Measurements from ENCODE around the gene DMXL1.

The DMXL1 gene

DNA sequence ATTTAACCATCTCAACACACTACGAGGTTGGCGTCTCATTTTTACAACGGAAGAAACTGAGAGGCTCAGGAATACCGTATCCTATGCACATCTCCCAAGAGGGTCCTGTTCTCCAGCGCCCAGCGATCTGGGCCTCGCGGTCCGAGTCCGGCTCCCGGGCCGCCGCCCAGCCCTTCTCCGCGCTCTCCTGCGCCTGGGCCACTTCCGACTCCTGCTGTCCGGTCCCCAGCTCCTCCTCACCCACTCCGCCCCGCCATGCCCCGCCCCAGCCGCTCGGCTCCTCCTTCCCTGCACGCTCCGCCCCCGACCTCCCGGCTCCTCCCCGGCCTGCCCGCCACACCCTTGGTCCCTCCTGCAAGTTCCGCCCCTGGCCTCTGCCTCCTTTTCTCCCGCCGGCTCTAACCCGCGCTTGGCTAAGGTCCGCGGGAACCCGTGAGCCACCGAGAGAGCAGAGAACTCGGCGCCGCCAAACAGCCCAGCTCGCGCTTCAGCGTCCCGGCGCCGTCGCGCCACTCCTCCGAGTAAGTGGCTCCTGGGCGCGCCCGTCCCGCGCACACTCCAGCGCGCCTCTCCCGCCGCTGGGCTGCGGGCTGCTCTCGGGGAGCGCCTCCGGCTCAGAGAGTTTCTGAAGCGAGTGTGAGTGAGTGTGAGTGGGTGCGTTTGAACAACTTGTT lies 197.6 kb downstream of the DMXL1 start:
- peak; percentile 87 to 89 for DNase-seq (ENCODE audit: extremely low read depth in 1 of 2, low read depth in 1 of 2)

DNA sequence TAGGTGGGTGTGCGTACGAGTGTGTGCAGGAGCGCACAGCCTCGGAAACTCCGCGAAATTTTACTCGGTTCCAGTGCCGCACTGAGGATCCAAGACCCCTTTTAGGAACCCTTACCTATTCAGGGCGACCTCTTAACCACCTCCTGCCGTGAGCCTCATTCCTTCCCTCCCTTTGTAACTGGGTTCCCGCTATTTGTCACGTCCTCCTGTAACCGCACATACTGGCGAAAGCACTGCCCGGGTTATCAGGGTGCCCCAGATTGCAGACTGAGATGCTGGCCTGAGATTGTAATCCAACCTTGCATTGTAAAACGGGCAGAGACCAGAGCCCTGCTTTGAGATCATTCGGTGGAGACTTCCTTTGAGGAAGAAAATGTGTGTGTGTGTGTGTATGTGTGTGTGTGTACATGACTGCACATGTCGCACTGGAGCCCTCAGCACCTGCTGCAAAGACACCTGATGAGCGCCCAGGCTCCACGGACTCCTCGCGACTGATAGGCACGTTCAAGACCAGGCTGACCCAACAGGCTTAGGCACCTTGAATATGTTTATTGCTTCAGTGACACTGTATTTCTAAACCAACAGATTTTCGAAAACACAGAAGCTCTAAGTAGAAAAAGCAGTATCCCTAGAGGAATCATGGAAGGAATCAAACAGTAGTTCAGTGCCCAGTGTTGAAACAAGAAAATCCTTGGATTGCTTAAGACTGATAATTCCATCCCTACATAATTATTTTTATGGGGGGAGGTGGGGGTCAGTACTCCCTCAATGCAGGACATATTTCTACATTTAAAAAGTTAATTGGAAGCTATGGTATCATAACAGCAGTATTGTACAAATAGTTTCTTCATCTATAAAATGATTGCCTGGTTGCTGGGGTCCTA lies 198.4 kb downstream of the DMXL1 start:
- DNase-seq (ENCODE audit: extremely low read depth in 1 of 2, low read depth in 1 of 2): no peak

DNA sequence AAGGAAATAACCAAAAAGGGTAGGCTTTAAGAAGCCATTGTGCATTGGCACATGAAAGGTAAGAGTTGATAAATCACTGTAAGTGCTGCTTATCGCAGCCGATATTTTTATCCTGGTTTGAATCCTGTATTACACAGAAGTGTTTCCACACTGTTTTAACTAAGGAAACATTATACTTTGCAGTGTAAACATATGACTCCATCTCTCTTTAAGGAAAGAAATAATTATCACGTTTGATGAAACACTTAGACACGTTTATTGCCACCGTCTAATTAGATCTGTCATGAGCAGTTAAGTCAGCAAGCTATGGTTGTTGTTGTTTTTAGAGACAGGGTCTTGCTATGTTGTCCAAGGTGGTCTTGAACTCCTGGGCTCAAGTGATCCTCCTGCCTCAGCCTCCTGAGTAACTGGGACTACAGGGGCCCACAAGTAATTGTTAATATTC lies 199.3 kb downstream of the DMXL1 start:
- no peak for DNase-seq (ENCODE audit: extremely low read depth in 1 of 2, low read depth in 1 of 2)

DNA sequence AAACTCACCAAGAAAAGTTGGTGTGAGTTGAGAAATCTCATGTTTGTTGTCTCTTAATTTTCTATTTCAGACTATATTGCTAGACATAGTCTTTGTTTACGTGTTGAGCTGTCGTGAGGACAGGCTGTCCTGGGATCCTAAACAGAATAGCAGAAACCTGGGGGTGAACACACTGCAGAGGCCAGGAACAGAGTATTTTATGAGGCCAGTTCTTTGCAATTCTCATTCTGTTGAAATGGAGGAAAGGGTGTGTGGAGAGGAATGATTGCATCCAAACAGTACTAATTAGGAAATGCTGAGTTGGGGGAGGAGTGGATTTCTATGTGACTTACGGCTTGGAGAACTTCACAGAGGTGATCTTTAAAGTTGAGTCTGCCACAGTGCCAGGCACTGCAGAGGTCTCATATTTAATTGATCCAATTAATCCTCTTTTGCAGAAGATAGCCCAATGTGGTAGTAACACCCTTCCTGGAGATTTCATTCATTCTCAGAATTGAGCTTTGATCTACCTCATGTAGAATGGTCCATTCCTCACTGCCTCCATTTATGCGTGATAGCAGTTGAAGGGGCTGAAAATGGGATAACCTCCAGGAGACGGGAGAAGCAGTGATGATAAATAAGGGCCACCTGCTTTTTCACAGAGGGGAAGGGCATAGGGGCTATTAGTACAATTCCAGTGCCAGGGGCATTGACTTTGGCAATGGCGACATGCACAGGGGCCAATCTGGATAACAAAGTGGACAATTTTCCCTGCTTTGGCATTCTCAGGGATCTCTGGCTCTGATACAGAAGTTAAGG lies 200.3 kb downstream of the DMXL1 start:
- no peak for DNase-seq (ENCODE audit: extremely low read depth in 1 of 2, low read depth in 1 of 2)

DNA sequence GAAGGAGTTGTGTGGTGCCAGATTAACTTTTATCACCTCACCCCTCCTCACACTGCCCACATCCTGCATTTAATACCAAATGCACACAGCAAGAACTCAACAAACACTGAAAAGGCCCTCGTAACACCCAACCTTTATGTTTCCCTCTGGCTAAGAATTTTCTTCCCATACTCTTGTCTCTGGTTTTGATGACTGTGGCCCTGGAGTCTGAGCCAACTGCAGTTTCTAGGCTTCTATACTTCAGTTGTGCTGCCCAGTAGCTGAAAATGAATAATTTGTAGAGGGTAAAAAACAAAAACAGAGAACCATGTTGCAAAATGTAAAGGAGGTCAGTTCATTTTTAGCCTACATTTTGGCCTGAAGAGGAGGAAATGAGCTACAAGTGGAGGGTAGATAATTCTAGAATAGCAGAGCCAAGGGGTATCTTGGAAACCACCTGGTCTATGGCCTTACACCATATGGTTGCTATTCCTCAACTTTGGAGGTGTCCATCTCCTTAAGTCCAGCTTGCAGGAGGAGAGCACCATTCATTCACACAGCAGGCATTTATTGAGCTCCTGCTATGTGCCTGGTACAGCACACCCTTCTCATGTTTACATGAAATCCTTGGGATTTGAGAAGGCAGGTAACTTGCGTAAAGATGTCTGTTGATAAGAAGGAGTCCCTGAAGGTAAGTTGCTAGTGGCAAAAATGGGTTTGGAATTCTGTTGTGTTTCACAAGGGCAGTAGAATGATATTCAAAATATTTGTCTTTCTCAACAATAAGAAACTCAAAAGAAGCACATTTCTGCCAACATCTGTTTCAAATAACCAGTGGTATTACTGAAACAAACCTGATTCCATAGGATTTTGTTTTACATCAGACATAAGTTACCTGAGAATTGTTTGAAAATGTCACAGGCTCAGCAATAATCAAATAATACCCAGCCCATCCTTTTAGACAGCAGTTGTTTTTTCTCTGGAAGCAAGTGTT lies 201.2 kb downstream of the DMXL1 start:
- no peak for DNase-seq (ENCODE audit: extremely low read depth in 1 of 2, low read depth in 1 of 2)

- DNase-seq (ENCODE audit: extremely low read depth in 1 of 2, low read depth in 1 of 2): no peak
Measured at GRCh38 chr5:119273391-119273839, 202.5 kb downstream of the DMXL1 start.

GRCh38 chr5:119274030-119274766 lies 203.3 kb downstream of the DMXL1 start:
- DNase-seq (ENCODE audit: extremely low read depth in 1 of 2, low read depth in 1 of 2): no peak

GRCh38 chr5:119274767-119275130 lies 203.9 kb downstream of the DMXL1 start:
- DNase-seq (ENCODE audit: extremely low read depth in 1 of 2, low read depth in 1 of 2): no peak

DNA sequence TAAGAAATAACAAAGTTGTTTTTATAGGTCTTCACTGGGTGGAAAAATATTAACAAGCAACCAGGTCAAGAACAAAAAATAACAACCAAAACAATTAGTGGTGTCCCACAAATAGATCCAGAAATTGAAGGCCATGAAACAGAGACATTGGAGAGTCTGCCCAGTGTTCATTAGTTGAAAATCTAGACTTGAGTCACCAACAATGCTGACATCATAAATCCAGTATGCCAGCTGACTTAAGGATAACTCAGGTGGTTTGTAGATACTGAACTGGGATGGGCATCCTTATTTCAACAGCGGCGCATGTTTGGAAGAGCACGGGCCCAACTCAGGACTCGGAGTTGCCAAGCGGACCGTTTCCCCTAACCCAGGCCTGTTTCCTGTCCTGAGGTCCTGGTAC lies 204.3 kb downstream of the DMXL1 start:
- DNase-seq (ENCODE audit: extremely low read depth in 1 of 2, low read depth in 1 of 2): no peak

DNA sequence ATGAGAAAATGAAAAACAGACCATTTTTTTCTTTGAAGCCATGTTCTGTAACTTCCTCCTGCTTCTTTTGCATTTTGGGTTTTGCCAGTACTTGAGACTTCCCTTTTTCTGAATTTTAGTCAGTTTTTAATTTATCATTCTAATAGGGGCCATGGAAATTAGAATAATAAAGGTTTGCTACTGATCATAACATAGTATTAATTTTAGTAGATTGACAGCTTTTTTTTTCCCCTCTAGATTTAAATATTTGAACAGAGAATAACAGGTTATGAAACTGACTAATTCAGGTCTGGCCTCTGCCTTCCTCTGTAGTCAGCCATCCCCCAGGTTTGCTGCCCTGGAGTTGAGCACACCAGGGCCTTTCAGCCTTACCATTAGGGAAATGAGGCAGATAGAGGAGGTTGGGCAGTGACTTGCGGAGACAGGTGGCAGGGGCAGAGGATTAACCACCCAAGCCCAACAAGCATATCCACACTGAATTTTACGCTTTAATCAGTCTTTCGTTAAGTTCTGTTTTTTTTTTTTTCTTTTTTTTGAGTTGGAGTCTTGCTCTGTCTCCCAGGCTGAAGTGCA lies 204.8 kb downstream of the DMXL1 start:
- no peak for DNase-seq (ENCODE audit: extremely low read depth in 1 of 2, low read depth in 1 of 2)

DNA sequence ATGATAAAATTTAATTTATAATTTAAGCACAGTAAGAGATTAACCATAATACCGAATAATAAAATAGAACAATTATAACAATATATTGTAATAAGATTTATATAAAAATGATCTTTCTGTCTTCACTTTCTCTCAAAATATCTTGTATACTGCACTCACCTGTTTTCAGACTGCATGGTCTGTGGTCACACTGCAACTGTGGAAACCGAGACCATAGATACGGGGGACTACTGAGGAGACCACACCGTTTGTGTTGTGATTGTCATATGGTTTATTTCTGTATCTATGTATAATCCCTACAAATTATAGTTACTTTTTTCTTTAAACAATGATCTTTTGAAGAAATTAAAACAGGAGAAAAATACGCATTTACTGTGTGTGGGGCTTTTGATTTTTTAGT lies 206.1 kb downstream of the DMXL1 start:
- no peak for DNase-seq (ENCODE audit: extremely low read depth in 1 of 2, low read depth in 1 of 2)

DNA sequence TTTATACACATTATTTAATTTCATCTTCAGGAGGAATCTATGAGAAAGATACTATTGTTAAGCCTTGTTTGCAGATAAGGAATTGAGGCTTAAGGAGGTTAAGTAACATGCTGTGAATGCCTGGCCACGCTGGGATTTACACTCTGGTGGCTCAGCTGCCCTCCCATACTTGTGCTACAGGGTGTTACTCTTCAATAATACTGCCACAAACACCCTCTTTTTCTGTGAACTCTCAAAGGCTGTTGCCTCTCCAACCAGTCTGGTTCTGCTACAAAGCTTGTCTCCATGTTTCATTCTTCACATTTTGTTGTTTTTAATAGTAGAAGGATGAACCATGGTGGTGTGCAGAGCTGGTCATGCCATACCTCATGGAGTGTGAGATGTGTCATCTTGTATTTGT lies 208.2 kb downstream of the DMXL1 start:
- DNase-seq (ENCODE audit: extremely low read depth in 1 of 2, low read depth in 1 of 2): no peak

- DNase-seq (ENCODE audit: extremely low read depth in 1 of 2, low read depth in 1 of 2): no peak
Measured at GRCh38 chr5:119280380-119280779, 209.5 kb downstream of the DMXL1 start.

GRCh38 chr5:119282628-119283027 lies 211.7 kb downstream of the DMXL1 start:
- no peak for DNase-seq (ENCODE audit: extremely low read depth in 1 of 2, low read depth in 1 of 2)

GRCh38 chr5:119284031-119284430 lies 213.1 kb downstream of the DMXL1 start:
- DNase-seq (ENCODE audit: extremely low read depth in 1 of 2, low read depth in 1 of 2): no peak

DNA sequence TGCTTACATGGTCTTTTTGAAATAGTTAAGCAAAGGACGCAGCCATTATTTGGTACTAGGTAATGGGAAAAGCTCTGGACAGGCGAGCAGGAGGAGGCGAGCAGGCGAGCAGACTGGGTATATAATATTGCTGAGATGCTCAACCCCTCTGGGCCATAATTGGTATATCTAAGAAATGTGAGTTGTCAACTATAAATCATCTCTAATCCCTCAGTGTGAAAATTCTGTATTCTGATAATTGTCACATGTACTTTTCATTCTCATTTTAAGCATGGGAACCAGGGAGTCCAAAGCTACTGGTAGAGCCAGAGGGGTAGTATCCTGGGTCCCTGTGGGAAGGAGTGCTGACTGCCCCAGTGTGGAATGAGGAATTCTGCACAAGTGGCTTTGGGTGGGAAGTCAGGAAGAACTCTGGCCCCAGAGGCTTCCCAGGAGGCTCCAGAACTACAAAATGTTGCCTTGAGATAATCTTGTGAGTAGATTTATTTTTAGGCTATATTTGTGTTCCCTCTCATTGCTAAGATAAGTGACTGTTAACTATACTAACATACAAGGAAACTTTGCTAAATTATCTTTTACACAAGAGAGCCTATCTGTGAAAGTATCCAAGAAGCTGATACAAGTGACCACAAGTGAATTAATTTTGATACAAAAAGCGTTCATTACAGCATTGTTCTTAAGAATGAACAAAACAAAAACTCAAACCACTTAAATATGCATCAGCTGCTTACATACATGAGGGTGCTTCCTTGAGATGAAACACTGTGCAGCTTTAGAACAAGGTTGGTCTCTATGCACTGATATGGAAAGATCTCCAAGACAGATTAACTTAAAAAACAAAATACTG lies 214.4 kb downstream of the DMXL1 start:
- DNase-seq (ENCODE audit: extremely low read depth in 1 of 2, low read depth in 1 of 2): no peak

DNA sequence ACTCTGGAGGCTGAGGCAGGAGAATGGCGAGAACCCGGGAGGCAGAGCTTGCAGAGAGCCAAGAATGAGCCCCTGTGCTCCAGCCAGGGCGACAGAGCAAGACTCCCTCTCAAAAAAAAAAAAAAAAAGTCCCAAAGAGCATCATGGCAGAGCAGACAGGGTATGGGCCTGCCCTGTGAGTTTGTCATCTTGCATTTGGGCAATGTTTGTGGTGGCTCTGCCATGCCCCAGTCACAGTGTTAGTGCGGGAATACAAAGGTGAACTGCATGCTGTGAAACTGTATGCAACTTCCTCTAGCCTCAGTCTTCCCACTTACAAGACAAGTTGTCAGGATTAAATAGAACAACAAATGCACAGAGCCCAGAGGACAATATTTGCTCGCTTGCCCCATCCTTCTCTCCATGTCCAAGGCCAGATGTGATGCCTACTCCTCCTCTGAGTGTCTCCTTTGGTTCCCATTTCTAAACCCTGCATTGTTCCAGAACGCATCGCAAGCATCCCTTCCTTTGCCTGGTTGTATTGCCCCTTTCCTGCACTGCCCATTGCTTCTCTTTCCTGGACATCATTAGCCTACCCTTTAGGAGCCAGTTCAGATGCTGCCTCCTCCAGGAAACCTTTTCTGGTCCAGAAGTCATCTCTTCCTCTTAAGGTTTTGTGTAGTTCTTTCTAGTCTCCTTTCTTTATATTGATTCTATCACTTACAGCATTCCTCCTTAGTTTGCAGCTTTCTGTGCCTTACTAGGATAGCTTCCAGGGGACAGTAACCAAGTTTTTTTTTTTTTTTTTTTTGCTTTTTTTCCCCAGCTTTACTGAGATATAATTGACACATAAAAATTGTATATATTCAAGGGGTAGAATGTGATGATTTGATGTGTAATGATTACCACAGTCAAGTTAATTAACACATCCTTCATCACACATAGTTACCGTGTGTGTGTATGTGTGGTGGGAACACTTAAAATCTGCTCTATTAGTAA lies 215.9 kb downstream of the DMXL1 start:
- DNase-seq (ENCODE audit: extremely low read depth in 1 of 2, low read depth in 1 of 2): no peak
